ENCODE data around the gene ADD2. TPM values are rescaled to one million over a fixed set of nuclear protein-coding genes. Genes with fewer than 3 reads are reported as not detected.

Gene ADD2
- total and polyA plus RNA-seq, 2 experiments from 2014 or later, result 34.6 to 223 TPM

GRCh38 chr2:70615222-70615621 lies 152.8 kb downstream of the ADD2 start (continued):
- no peak for TF ChIP-seq ZNF462 (CRISPR knock-in tag; IDR thresholded peaks at IDR 0.05)
- TF ChIP-seq JUNB (IDR thresholded peaks at IDR 0.05; ENCODE audit: unreplicated experiment), result no peak
- no peak for TF ChIP-seq STAT1 (IDR thresholded peaks at IDR 0.05; ENCODE audit: unreplicated experiment)
- TF ChIP-seq CTCF (conservative IDR thresholded peaks at IDR 0.05; ENCODE audit: low read depth in 2 of 2), result no peak
- TF ChIP-seq ZNF331 (CRISPR knock-in tag; IDR thresholded peaks at IDR 0.05; ENCODE audit: low read depth), result no peak
- TF ChIP-seq ZNF114 (CRISPR knock-in tag; IDR thresholded peaks at IDR 0.05), result no peak
- no peak for TF ChIP-seq NANOG (IDR thresholded peaks at IDR 0.05; ENCODE audit: borderline replicate concordance)
- TF ChIP-seq EZH2phosphoT487 (IDR thresholded peaks at IDR 0.05; ENCODE audit: unreplicated experiment), result no peak
- TF ChIP-seq CREB1 (CRISPR knock-in tag; IDR thresholded peaks at IDR 0.05; ENCODE audit: low read depth), result no peak
- TF ChIP-seq ETS1 (IDR thresholded peaks at IDR 0.05), result no peak

Data from GM23338 (cell line).